ENCODE results near the gene GJB3. TPM values are rescaled to one million over a fixed set of nuclear protein-coding genes. Genes with fewer than 3 reads are reported as not detected.
"Not testable (repeated sequence)": the region's sequence is repeated elsewhere in the genome, so short reads cannot be mapped to it uniquely, and the experiment has no call there.

GJB3 gene
- total and polyA plus RNA-seq, 9 of the 15 experiments (the other 6 are each of a cell fraction or from before 2014, with no cell fraction given): not detected

DNA sequence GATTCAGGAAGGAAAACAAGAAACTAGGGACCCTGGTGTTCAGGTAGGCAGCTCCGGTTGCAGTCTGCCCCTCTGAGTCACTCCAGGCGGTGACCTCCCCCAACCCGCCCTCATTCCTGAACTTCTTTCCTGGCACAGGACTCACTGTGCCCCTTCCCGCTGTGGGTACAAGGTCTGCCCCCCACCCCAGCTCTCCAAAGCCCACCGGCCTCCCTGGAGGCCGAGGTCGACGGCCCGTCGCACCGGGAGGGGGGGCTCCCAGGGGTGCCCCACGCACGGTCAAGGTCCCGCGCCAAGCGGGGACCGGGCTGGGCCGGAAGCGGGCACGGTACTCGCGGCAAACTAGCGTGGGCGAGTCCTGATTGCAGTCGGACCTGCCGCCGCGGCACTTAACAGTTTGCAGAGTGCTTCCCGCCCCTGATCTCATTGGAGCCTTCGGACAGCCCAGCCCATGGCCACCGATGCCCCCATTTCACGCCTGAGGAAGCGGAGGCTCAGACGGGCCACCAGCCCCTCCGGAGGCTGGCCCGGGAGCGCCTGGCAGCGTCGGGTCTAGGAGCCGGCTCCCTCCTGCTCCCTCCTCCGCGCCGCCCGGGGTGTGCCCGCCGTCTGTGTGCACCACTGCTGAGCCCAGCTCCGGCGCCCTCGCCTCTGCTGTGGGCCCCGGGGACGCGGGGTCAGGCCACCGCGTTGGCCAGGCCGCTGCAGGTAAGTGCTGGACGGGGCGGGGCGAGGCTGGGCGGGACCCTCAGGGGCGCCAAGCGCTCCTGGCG lies at the start of gene GJB3 (continued):
- TF ChIP-seq PRDM10 (IDR thresholded peaks at IDR 0.05; ENCODE audit: partially characterized antibody): peak; percentile 19
- TF ChIP-seq DNMT1 (IDR thresholded peaks at IDR 0.05): no peak
- TF ChIP-seq ZNF699 (CRISPR knock-in tag; IDR thresholded peaks at IDR 0.05; ENCODE audit: insufficient replicate concordance): no peak
- TF ChIP-seq, protein P1, sequence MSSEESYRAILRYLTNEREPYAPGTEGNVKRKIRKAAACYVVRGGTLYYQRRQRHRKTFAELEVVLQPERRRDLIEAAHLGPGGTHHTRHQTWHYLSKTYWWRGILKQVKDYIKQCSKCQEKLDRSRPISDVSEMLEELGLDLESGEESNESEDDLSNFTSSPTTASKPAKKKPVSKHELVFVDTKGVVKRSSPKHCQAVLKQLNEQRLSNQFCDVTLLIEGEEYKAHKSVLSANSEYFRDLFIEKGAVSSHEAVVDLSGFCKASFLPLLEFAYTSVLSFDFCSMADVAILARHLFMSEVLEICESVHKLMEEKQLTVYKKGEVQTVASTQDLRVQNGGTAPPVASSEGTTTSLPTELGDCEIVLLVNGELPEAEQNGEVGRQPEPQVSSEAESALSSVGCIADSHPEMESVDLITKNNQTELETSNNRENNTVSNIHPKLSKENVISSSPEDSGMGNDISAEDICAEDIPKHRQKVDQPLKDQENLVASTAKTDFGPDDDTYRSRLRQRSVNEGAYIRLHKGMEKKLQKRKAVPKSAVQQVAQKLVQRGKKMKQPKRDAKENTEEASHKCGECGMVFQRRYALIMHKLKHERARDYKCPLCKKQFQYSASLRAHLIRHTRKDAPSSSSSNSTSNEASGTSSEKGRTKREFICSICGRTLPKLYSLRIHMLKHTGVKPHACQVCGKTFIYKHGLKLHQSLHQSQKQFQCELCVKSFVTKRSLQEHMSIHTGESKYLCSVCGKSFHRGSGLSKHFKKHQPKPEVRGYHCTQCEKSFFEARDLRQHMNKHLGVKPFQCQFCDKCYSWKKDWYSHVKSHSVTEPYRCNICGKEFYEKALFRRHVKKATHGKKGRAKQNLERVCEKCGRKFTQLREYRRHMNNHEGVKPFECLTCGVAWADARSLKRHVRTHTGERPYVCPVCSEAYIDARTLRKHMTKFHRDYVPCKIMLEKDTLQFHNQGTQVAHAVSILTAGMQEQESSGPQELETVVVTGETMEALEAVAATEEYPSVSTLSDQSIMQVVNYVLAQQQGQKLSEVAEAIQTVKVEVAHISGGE (CRISPR knock-in tag; IDR thresholded peaks at IDR 0.05): no peak

DNA sequence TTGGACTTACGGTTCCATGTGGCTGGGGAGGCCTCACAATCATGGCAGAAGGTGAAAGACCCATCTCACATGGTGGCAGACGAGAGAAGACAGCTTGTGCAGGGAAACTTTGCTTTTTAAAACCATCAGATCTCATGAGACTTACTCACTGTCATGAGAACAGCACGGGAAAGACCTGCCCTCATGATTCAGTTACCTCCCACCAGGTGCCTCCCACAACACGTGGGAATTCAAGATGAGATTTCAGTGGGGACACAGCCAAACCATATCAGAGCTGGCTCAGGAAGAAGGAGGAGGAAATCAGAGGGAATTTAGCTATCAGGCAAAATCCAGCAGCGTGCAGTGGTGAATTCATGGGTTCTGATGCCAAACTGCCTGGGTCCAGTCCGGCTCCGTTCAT lies 48.2 kb upstream of the GJB3 start:
- CTCF ChIA-PET (ENCODE audit: low intra/inter-chr PET ratio); H3K4me3 ChIP-seq; POLR2A ChIA-PET; H4K20me1 ChIP-seq (replicated peaks; ENCODE audit: control insufficient read depth, insufficient read depth, low read length); H3K36me3 ChIP-seq (ENCODE audit: control insufficient read depth, insufficient read depth, low read length); BruUV-seq (replicated peaks); H3K9me3 ChIP-seq (replicated peaks; ENCODE audit: control insufficient read depth, insufficient read depth, low read depth, low read length); H3K9ac ChIP-seq (ENCODE audit: insufficient read depth in 1 of 2, low read depth in 2 of 2, low read length in 2 of 2); H3K79me2 ChIP-seq (ENCODE audit: control insufficient read depth, insufficient read depth, low read length); DNase-seq (ENCODE audit: extremely low read depth in 1 of 4, low spot score in 3 of 4); H2AFZ ChIP-seq (ENCODE audit: low read depth, low read length); H3K27ac ChIP-seq (ENCODE audit: extremely low read depth, low read depth, low read length); H3K9me1 ChIP-seq (ENCODE audit: control insufficient read depth, insufficient read depth, low read length); intact Hi-C loops (cut with micrococcal nuclease); in situ Hi-C loops (cut with MboI); H3K4me2 ChIP-seq (ENCODE audit: insufficient read depth, low read length); FAIRE-seq; ATAC-seq; H3K4me1 ChIP-seq (replicated peaks in 1 of 2; ENCODE audit: control insufficient read depth in 2 of 2, insufficient read depth in 2 of 2, low read length in 2 of 2): not testable (repeated sequence)
- peaks cover 24 to 25% of the 10 kb centered on the region in 2 experiments; a peak in 3 of 5 replicates for H3K27me3 ChIP-seq (ENCODE audit: control insufficient read depth in 2 of 2, insufficient read depth in 2 of 2, low read length in 2 of 2)
- 1% methylated on average over 7 of the region's 7 CpGs for WGBS (ENCODE audit: insufficient coverage, low coverage, missing lambda C conversion rate)

All from K562 (cell line).